ENCODE measurements around the gene NPAS3. TPM values are rescaled to one million over a fixed set of nuclear protein-coding genes. Genes with fewer than 3 reads are reported as not detected.

The NPAS3 gene
- total and polyA plus RNA-seq, 8 donors, result 0.09 to 0.79 (median 0.56) TPM

DNA sequence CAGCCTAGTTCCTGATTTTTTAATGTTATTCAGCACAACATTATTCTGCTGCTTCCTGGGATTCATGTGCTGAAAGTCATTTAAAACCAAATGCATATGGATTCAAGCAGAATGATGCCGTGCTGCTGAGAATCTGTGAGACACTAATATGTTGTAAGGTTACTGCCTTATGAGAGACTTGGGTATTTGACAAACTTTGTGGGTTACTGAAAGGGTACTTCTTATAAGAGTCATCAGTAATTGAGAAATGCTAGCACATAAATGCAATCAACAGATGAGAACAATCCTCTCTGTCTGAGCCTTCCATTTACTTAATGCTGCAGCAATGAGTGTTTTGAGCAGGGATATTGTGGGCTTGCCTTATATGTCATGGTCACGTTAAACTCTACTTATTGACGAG, 175.7 kb downstream of the NPAS3 start:
- no peak for DNase-seq
- no peaks in the 10 kb centered on the region for H3K4me1 ChIP-seq
- no peak for ATAC-seq
- H3K27me3 ChIP-seq, result no peaks in the 10 kb centered on the region
- TF ChIP-seq, protein P1, sequence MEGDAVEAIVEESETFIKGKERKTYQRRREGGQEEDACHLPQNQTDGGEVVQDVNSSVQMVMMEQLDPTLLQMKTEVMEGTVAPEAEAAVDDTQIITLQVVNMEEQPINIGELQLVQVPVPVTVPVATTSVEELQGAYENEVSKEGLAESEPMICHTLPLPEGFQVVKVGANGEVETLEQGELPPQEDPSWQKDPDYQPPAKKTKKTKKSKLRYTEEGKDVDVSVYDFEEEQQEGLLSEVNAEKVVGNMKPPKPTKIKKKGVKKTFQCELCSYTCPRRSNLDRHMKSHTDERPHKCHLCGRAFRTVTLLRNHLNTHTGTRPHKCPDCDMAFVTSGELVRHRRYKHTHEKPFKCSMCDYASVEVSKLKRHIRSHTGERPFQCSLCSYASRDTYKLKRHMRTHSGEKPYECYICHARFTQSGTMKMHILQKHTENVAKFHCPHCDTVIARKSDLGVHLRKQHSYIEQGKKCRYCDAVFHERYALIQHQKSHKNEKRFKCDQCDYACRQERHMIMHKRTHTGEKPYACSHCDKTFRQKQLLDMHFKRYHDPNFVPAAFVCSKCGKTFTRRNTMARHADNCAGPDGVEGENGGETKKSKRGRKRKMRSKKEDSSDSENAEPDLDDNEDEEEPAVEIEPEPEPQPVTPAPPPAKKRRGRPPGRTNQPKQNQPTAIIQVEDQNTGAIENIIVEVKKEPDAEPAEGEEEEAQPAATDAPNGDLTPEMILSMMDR (IDR thresholded peaks at IDR 0.05), result no peak
- no peak overlapping the region for H3K4me3 ChIP-seq
- intact Hi-C loops (cut with DNase I), result no loop called here
- no peak overlapping the region for H3K27ac ChIP-seq
- H3K36me3 ChIP-seq, result no peaks in the 10 kb centered on the region
- no peaks in the 10 kb centered on the region for H3K9me3 ChIP-seq

DNA sequence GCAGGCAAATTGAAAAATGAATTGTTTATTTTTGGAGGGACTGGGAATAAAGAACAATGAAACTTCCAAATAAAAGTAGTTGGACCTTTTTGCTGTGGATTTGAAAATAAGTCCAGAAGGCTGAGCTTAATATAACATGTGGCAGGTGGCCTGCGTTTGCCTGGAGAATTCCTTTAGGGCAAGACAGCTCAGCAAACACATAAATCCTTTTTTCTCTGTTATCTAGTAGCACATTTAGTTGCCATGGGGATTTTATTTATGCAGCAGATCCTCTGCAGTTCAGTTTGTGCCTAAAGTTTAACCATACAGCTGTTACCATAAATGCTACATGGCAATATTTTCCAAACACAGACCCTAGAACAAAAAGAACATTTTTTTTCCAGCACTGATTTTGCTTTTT, 180.0 kb downstream of the NPAS3 start:
- H3K27ac ChIP-seq, result no peak overlapping the region
- H3K4me3 ChIP-seq, result no peak overlapping the region
- H3K4me1 ChIP-seq, result no peaks in the 10 kb centered on the region
- H3K36me3 ChIP-seq, result no peaks in the 10 kb centered on the region
- no peak for ATAC-seq
- intact Hi-C loops (cut with DNase I), result no loop called here
- no peaks in the 10 kb centered on the region for H3K9me3 ChIP-seq
- TF ChIP-seq, protein P1 (IDR thresholded peaks at IDR 0.05), result no peak
- no peak for DNase-seq
- no peaks in the 10 kb centered on the region for H3K27me3 ChIP-seq

GRCh38 chr14:33120341-33120740, 181.7 kb downstream of the NPAS3 start:
- intact Hi-C loops (cut with DNase I), result no loop called here
- ATAC-seq, result no peak

GRCh38 chr14:33120966-33121365, 182.3 kb downstream of the NPAS3 start:
- TF ChIP-seq, protein P1 (IDR thresholded peaks at IDR 0.05), result no peak
- Histone ChIP-seq H3K27ac (no peak overlapping the region), H3K4me1 (no peaks in the 10 kb centered on the region), H3K36me3 (no peaks in the 10 kb centered on the region), H3K9me3 (no peaks in the 10 kb centered on the region), H3K27me3 (no peaks in the 10 kb centered on the region), H3K4me3 (no peak overlapping the region)
- intact Hi-C loops (cut with DNase I), result no loop called here
- no peak for DNase-seq
- no peak for ATAC-seq

More at GRCh38 chr14:33120341-33120740, 181.7 kb downstream of the NPAS3 start:
- Histone ChIP-seq H3K9me3 (no peaks in the 10 kb centered on the region), H3K4me1 (no peaks in the 10 kb centered on the region), H3K36me3 (no peaks in the 10 kb centered on the region), H3K27me3 (no peaks in the 10 kb centered on the region), H3K27ac (no peak overlapping the region), H3K4me3 (no peak overlapping the region)
- no peak for DNase-seq
- TF ChIP-seq, protein P1 (IDR thresholded peaks at IDR 0.05), result no peak

DNA sequence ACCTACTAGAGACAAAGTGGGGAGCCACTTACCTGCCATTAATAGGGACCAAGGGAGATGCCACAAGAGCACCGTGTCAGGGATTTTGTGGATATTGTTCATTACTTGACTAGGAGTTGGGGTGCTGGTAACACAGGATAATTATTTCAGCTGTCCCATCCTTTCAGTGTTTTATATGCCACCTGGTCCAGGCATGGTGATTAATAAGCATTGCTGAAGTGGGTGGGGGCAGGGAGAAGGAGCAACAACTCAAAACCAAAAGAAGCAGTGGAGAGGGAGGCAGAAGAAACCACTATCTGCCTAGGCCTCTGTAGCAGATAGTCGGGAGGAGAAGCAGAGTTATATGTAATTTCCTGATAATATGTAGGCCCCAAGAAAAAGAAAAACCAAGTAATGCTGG, 184.6 kb downstream of the NPAS3 start:
- intact Hi-C loops (cut with DNase I), result no loop called here
- ATAC-seq, result no peak
- Histone ChIP-seq H3K4me3 (no peak overlapping the region), H3K36me3 (no peaks in the 10 kb centered on the region), H3K4me1 (no peaks in the 10 kb centered on the region), H3K27ac (no peak overlapping the region), H3K9me3 (no peaks in the 10 kb centered on the region), H3K27me3 (no peaks in the 10 kb centered on the region)
- DNase-seq, result no peak
- TF ChIP-seq, protein P1 (IDR thresholded peaks at IDR 0.05), result no peak

Measured in left lung (tissue), 10 donors.